NCI-H187 (cell line): ENCODE measurements around the gene RASSF5.
"Not testable (repeated sequence)": the region's sequence is repeated elsewhere in the genome, so short reads cannot be mapped to it uniquely, and the experiment has no call there.

Experiments
- DNase-seq, 2 experiments: peaks; one replicate each; lab custom pipeline; 2025; lab: John Stamatoyannopoulos, UW

Gene RASSF5

GRCh38 chr1:206586501-206587445 is 79.4 kb downstream of the RASSF5 start:
- DNase-seq: no peak

DNA sequence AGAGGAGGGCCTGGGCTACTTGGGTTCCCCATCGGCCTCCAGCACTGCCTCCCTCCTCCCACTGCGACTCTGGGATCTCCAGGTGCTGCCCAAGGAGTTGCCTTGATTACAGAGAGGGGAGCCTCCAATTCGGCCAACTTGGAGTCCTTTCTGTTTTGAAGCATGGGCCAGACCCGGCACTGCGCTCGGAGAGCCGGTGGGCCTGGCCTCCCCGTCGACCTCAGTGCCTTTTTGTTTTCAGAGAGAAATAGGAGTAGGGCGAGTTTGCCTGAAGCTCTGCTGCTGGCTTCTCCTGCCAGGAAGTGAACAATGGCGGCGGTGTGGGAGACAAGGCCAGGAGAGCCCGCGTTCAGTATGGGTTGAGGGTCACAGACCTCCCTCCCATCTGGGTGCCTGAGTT is 80.6 kb downstream of the RASSF5 start:
- no peak for DNase-seq

- DNase-seq: no peak
These were observed 81.2 kb downstream of the RASSF5 start for GRCh38 chr1:206588492-206588891.

DNA sequence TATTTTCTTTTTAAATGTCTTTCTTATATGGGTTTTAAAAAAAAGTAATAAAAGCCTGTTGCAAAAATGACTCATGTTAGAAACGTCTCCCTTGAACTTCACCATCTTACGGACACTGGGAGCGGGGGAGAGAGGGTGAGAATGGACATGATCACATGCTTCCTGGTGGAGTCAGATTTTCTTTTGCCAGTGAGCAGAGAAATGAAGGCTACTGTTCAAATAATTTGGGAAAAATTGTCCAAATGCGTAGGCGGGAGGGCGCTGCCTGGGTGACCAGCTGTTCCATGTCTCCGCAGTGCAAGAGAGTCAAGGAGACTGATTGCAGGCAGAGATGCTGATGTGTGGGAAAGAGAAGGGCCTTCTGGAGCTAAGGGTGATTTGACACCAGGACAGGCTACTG is 81.9 kb downstream of the RASSF5 start:
- no peak for DNase-seq

- no peak for DNase-seq
These were observed 82.9 kb downstream of the RASSF5 start for GRCh38 chr1:206590025-206590758.

- no peak for DNase-seq
These were observed 83.9 kb downstream of the RASSF5 start for GRCh38 chr1:206591226-206591625.

GRCh38 chr1:206591696-206592095 is 84.4 kb downstream of the RASSF5 start:
- DNase-seq: no peak

GRCh38 chr1:206593351-206593925 is 86.1 kb downstream of the RASSF5 start:
- no peak for DNase-seq

- DNase-seq: no peak
These were observed 88.4 kb downstream of the RASSF5 start for GRCh38 chr1:206595581-206596318.

DNA sequence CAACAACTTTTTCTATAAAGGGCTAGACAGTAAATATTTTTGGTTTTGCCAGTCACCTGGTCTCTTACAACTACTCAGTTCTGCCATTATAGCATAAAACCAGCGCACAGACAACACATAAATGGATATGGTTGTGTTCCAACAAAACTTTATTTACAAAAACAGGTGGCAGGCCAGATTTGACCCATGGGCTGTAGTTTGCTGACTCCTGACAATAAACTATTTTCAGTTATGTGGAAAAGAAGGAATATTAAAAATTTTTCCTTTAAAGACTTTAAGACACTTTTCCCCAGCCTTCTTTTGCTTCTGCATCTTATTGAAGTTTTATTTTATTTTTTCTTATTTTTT is 89.0 kb downstream of the RASSF5 start:
- no peak for DNase-seq

DNA sequence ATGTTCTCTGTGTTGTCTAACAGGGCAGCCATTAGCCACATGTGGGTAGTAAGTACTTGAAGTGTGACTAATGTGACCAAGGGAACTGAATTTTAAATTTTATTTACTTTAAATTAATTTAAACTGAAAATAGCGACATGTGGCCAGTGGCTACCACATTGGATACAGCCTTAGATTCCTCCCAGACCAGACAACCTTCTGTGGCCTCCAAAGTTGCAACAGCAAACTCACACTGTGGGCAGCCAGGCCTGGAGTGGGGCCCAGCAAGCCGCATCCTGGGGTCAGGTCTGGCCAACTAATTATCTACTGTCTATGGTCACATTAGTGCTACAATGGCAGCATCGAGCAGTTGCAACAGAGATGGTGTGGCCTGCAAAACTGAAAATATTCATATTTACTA is 93.2 kb downstream of the RASSF5 start:
- no peak for DNase-seq

GRCh38 chr1:206604861-206605260 is 97.5 kb downstream of the RASSF5 start:
- DNase-seq: no peak

- DNase-seq: no peak
These were observed 99.5 kb downstream of the RASSF5 start for GRCh38 chr1:206606867-206607266.

DNA sequence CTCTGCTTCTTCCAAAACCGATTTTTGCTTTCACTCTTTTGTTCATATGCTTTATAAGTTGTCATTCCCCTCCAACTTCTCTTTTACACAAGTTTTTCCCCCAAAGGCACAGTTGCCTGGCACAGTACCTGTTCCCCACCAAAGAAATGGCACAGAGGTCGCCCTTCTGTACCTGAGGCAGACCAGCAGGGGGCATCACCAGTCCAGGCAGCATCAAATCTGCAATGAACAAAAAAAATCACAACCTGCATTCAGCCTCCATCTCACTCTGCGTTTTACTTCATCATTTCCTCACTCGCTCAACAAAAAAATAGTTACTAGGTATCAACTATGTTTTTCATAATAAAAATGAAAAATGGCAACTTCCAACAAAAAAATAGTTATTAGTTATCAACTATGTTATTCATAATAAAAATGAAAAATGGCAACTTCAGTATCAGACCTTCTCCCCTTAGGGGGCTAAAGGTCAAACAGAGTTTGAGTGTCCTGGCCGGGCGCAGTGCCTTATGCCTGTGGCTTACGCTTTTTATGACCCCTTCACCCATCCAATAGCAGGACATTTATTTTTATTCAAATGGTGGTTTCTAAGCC is 100.9 kb downstream of the RASSF5 start:
- DNase-seq: no peak

DNA sequence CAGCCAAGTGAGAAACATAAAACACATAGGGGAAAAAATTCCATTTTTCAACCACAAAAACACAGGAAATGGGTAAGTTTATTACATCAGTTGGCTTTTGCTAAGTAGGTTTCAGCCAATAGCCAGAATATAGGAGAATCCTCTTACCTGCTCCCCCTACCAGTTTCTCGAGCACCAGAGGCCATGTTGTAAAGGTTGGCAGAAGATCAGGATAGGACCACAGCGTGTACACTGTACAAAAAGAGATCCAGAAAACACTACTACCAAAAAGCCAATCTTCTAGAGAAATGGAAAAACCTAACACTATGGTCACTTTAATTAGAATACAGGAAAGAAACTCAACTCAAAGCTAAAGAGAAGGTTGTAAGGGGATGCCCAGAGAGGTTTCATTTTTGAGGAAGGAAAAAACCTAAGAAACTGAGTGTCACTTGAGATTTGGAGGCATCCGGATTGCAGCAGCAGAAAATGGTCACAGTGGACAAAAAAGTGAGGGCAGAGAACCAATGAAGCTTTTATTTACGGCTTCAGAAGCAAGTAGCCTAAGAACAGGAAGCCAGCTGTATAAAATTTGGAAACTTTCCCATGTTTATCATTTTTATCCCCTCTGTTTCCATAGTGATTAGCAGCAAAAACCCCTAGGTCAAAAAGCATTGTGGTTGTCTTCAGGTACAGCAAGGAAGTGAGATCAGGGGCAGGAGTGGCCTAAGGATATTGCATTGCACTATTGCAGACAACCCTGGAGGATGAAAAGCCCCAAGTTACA is 102.1 kb downstream of the RASSF5 start:
- DNase-seq: no peak

GRCh38 chr1:206612129-206612876 is 105.0 kb downstream of the RASSF5 start, which contains the start of gene EIF2D:
Gene EIF2D (minus strand): TSS chr1:206612465. CDS start chr1:206612342, 123 bp downstream.
- DNase-seq: peak; percentile 99

DNA sequence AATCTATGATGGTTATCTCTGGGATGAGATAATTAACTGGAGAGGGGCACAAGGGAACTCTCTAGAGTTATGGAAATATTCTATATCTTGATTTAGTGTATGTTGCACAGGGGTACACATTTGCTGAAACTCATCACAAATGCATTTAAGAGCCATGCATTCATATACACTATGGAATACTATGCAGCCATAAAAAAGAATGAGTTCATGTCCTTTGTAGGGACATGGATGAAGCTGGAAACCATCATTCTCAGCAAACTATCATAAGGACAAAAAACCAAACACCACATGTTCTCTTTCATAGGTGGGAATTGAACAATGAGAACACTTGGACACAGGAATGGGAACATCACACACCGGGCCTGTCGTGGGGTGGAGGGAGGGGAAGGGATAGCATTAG is 119.1 kb downstream of the RASSF5 start:
- DNase-seq: not testable (repeated sequence)

- no peak for DNase-seq
These were observed 121.6 kb downstream of the RASSF5 start for GRCh38 chr1:206628916-206629315.

DNA sequence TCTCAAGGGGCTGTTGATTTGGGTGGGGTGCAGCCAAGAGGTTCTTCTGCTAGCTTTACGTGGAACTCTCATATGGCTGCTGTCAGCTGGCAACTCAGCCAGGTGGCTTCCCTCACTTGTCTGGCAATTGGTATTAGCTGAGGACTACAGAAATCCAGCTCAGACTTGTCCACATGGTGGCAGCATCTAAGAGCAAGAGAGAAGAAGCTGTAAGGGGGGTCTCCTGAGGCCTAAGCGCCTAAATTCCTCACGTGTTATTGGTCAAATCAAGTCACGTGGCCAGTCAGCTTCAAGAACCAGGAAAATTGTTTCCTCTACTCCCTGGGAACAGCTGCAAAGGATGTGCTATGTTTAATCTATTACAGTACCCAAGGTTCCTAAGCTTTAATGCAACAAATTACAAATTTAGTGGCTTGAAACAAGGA is 123.8 kb downstream of the RASSF5 start:
- peak in 1 of 2 experiments; percentile 35 for DNase-seq

DNA sequence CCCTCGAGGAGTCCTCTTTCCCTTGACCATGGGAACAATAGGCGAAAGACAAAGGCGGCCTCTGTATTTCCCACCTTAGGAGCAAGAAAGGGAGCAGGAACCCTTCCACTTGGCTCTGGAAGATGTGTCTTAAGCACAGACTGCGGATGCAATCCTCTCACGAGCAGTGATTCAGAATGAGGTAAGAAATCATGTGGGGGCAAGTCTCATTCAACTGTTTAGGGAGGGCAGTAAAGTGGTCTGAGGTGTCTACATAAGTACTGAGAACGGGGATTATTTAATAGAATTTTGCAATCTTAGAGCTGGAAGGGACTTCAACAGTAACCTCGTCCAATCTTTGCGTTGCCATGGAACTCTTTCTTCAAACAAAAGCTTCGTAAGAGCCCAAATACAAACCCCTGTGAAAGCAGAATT is 126.4 kb downstream of the RASSF5 start:
- DNase-seq: no peak
